Fibroblast of peridontal ligament (primary cell): ENCODE measurements around the gene SUSD4.

Experiments used
- DNase-seq: peaks from one replicate; pipeline ENCODE4 v3.0.0-alpha.2; 2010; ENCODE audit errors: extremely low read depth

Gene SUSD4

GRCh38 chr1:223183268-223183862 lies 180.6 kb downstream of the SUSD4 start:
- no peak for DNase-seq

DNA sequence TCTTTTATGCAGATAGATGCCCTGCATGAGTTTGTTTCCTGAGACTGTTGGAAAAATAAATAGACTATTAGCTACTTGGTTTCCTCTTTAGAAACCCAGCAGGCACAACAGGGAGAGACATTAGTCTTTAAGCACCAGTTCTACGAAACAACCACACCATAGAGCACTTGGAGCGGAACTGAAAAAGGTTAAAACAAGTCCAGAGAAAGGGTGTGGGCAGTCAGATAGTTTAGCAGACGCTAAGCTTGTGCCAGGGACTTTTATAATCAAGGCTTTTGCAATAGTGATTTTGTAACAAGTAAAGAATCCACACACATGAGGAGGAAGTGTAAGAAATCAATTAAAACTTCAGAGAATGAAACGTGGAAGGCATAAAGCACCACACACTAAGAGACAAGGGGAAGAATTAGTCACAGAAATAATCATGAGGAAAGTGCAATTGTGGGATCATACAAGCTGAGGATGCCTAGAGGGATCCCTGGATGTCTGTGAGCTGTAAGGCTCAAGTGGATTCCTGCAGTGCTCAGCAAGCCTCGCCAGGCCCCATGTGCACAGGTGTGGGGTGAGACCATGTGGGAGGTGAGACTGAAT lies 183.2 kb downstream of the SUSD4 start:
- no peak for DNase-seq

DNA sequence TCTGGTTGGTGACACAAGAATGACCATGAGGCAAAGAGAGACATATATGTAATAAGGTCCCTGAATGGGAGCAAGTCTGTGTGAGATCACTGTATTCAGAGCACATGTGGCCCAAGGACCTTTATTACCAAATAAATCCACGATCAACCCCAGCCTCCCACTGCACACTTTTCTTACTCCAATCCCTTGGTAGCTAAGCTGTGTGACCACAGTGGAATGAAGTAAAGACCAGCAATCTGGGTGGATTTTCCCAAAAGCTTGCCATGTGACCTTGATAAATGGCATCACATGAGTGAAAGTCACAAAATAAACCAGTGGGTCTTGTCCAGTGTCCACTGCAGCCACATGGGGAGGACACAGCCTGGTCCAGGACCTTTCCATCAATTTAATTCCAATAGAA lies 184.2 kb downstream of the SUSD4 start:
- no peak for DNase-seq

GRCh38 chr1:223179280-223179679 lies 184.7 kb downstream of the SUSD4 start:
- DNase-seq, result no peak

DNA sequence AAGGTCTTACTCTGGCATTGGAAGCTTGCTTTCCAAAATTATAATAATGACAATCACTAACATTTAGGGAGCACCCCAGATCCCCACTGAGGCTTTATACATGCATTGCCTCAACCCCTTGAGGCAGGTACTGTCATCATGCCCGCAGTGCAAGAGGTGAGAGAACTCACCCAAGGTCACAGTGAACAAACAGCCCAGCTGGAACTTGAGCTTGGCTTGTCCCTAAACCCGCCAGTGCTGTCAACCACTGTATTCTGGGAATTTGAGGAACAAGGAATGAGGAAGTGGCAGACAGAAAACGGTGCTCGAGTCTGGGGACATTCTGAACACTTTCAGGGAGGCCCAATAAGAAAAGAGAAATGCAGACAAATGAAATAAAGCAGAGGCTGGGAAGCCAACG lies 186.3 kb downstream of the SUSD4 start:
- DNase-seq, result no peak

- no peak for DNase-seq
These were observed 187.5 kb downstream of the SUSD4 start for GRCh38 chr1:223176437-223176836.

GRCh38 chr1:223175633-223176032 lies 188.3 kb downstream of the SUSD4 start:
- DNase-seq, result no peak

DNA sequence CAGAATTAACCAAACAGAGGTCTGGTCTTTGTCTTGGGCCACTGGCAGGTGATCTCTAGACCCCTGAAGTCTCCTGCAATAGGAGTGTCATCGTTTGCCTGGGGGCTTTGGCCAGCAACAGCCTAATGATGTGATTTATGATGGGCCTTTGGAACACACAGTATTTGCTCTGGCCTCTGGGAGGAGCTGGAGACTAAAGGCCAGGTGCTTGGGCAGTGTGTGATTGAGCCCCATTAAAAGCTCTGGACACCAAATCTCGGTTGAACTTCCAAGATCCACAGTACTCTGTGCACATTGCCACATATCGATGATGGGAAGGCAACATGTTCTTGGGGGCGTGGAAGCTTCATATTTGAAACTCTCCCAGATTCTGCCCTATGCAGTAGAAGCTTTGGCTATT lies 188.9 kb downstream of the SUSD4 start:
- DNase-seq, result no peak
